GM19043 (cell line): Measurements from ENCODE around the gene SSBP2.

Source experiments
- ATAC-seq: cut with Tn5 transposase; IDR thresholded peaks from one replicate; pipeline ENCODE4 v1.9.1; 2021; ENCODE audit warnings: low read depth; ENCODE audit not compliant: unreplicated experiment

Gene SSBP2

GRCh38 chr5:81751009-81751835 is at the start of gene SSBP2:
Gene SSBP2, minus strand, starts transcription at chr5:81751097. Its CDS starts 55 bp downstream, at chr5:81751042.
- peak; percentile 62 for ATAC-seq

GRCh38 chr5:81795666-81796065 is 44.8 kb upstream of the SSBP2 start:
- ATAC-seq, result no peak

GRCh38 chr5:81794226-81794625 is 43.3 kb upstream of the SSBP2 start:
- no peak for ATAC-seq

- ATAC-seq, result no peak
Measured at GRCh38 chr5:81790336-81790735, 39.4 kb upstream of the SSBP2 start.

GRCh38 chr5:81789033-81789432 is 38.1 kb upstream of the SSBP2 start:
- ATAC-seq, result no peak

GRCh38 chr5:81788329-81788728 is 37.4 kb upstream of the SSBP2 start:
- ATAC-seq, result no peak

GRCh38 chr5:81787474-81788242 is 36.8 kb upstream of the SSBP2 start:
- no peak for ATAC-seq

- no peak for ATAC-seq
Measured at GRCh38 chr5:81786991-81787390, 36.1 kb upstream of the SSBP2 start.

GRCh38 chr5:81786496-81786895 is 35.6 kb upstream of the SSBP2 start:
- no peak for ATAC-seq

GRCh38 chr5:81785322-81785721 is 34.4 kb upstream of the SSBP2 start:
- ATAC-seq, result no peak

GRCh38 chr5:81783401-81783800 is 32.5 kb upstream of the SSBP2 start:
- no peak for ATAC-seq

GRCh38 chr5:81782811-81783210 is 31.9 kb upstream of the SSBP2 start:
- ATAC-seq, result no peak

- ATAC-seq, result no peak
Measured at GRCh38 chr5:81779916-81780266, 29.0 kb upstream of the SSBP2 start.

- peak; percentile 87 for ATAC-seq
Measured at GRCh38 chr5:81779125-81779915, 28.4 kb upstream of the SSBP2 start.

- ATAC-seq, result no peak
Measured at GRCh38 chr5:81778642-81779041, 27.7 kb upstream of the SSBP2 start.

GRCh38 chr5:81776258-81776657 is 25.4 kb upstream of the SSBP2 start:
- no peak for ATAC-seq

- no peak for ATAC-seq
Measured at GRCh38 chr5:81774374-81774773, 23.5 kb upstream of the SSBP2 start.

- ATAC-seq, result no peak
Measured at GRCh38 chr5:81773574-81773973, 22.7 kb upstream of the SSBP2 start.

GRCh38 chr5:81773161-81773560 is 22.3 kb upstream of the SSBP2 start:
- ATAC-seq, result no peak

- no peak for ATAC-seq
Measured at GRCh38 chr5:81772488-81772887, 21.6 kb upstream of the SSBP2 start.

GRCh38 chr5:81768935-81769452 is 18.1 kb upstream of the SSBP2 start:
- no peak for ATAC-seq
